ENCODE data around the gene ALDH3A2. TPM values are rescaled to one million over a fixed set of nuclear protein-coding genes. Genes with fewer than 3 reads are reported as not detected.

Gene ALDH3A2
- total and polyA plus RNA-seq, 4 donors = 63.3 to 165 (median 80.4) TPM

DNA sequence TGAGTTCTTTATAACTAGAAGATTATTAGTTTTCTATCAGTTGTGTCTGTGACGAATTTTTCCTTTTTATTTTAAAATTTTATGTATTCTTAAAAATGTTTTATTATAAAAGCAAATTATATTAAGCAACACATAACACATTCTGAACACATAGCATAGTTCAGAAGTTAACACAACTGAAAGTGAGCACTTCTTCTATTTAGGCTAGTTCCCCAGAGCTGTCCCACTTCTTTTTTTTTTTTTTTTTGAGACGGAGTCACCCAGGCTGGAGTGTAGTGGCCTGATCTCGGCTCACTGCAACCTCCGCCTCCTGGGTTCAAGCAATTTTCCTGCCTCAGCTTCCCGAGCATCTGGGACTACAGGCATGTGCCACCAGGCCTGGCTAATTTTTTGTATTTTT is 37.7 kb upstream of the ALDH3A2 start:
- WGBS = 85% methylated on average over 5 of the region's 5 CpGs
- H3K36me3 ChIP-seq (ENCODE audit: control insufficient read depth in 4 of 4, insufficient read depth in 3 of 4, low read depth in 1 of 4, low read length in 3 of 4) = peaks cover 0 to 5% (median 1%) of the 10 kb centered on the region in 4 donors
- no peak overlapping the region for H3K9ac ChIP-seq (ENCODE audit: low read depth in 1 of 2, low read length in 2 of 2)
- no peaks in the 10 kb centered on the region for H3K27me3 ChIP-seq (ENCODE audit: control insufficient read depth in 4 of 4, insufficient read depth in 4 of 4, low read length in 3 of 4)
- H3K4me1 ChIP-seq (ENCODE audit: control insufficient read depth in 4 of 4, insufficient read depth in 4 of 4, low read length in 3 of 4) = no peaks in the 10 kb centered on the region
- H3K9me3 ChIP-seq (ENCODE audit: control insufficient read depth in 4 of 4, low read length in 3 of 4) = no peaks in the 10 kb centered on the region
- H3K27ac ChIP-seq (ENCODE audit: low read depth in 1 of 2, low read length in 2 of 2) = no peak overlapping the region
- DNase-seq (ENCODE audit: low spot score) = no peak
- TF ChIP-seq TAF1 (conservative IDR thresholded peaks at IDR 0.05) = no peak
- TF ChIP-seq ZBTB33 (IDR thresholded peaks at IDR 0.05) = no peak
- no peak for TF ChIP-seq GABPA (IDR thresholded peaks at IDR 0.05 in 1 of 2, conservative IDR thresholded peaks at IDR 0.05 in 1 of 2)
- TF ChIP-seq, protein P1, sequence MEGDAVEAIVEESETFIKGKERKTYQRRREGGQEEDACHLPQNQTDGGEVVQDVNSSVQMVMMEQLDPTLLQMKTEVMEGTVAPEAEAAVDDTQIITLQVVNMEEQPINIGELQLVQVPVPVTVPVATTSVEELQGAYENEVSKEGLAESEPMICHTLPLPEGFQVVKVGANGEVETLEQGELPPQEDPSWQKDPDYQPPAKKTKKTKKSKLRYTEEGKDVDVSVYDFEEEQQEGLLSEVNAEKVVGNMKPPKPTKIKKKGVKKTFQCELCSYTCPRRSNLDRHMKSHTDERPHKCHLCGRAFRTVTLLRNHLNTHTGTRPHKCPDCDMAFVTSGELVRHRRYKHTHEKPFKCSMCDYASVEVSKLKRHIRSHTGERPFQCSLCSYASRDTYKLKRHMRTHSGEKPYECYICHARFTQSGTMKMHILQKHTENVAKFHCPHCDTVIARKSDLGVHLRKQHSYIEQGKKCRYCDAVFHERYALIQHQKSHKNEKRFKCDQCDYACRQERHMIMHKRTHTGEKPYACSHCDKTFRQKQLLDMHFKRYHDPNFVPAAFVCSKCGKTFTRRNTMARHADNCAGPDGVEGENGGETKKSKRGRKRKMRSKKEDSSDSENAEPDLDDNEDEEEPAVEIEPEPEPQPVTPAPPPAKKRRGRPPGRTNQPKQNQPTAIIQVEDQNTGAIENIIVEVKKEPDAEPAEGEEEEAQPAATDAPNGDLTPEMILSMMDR (IDR thresholded peaks at IDR 0.05; ENCODE audit: low read depth, low read length, missing input control) = no peak
- TF ChIP-seq SP1 (IDR thresholded peaks at IDR 0.05) = no peak
- TF ChIP-seq HNF4A (conservative IDR thresholded peaks at IDR 0.05) = no peak
- no peak for TF ChIP-seq FOXA2 (IDR thresholded peaks at IDR 0.05)
- TF ChIP-seq EGR1 (IDR thresholded peaks at IDR 0.05; ENCODE audit: low read depth in 2 of 2) = no peak
- TF ChIP-seq, protein P2, sequence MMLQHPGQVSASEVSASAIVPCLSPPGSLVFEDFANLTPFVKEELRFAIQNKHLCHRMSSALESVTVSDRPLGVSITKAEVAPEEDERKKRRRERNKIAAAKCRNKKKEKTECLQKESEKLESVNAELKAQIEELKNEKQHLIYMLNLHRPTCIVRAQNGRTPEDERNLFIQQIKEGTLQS (IDR thresholded peaks at IDR 0.05) = no peak
- TF ChIP-seq JUND (IDR thresholded peaks at IDR 0.05) = no peak
- no peak for TF ChIP-seq RXRA (IDR thresholded peaks at IDR 0.05)
- H3K4me3 ChIP-seq (ENCODE audit: low read depth in 1 of 3, low read length in 3 of 3) = no peak overlapping the region

GRCh38 chr17:19613979-19614378 is 34.6 kb upstream of the ALDH3A2 start:
- Histone ChIP-seq H3K27me3 (ENCODE audit: control insufficient read depth in 4 of 4, insufficient read depth in 4 of 4, low read length in 3 of 4) (no peaks in the 10 kb centered on the region), H3K9me3 (ENCODE audit: control insufficient read depth in 4 of 4, low read length in 3 of 4) (peaks cover 0 to 11% (median 4%) of the 10 kb centered on the region in 4 donors), H3K36me3 (ENCODE audit: control insufficient read depth in 4 of 4, insufficient read depth in 3 of 4, low read depth in 1 of 4, low read length in 3 of 4) (peaks cover 0 to 5% (median 1%) of the 10 kb centered on the region in 4 donors), H3K4me3 (ENCODE audit: low read depth in 1 of 3, low read length in 3 of 3) (no peak overlapping the region), H3K4me1 (ENCODE audit: control insufficient read depth in 4 of 4, insufficient read depth in 4 of 4, low read length in 3 of 4) (no peaks in the 10 kb centered on the region), H3K9ac (ENCODE audit: low read depth in 1 of 2, low read length in 2 of 2) (no peak overlapping the region), H3K27ac (ENCODE audit: low read depth in 1 of 2, low read length in 2 of 2) (no peak overlapping the region)
- WGBS = 93% methylated on average over 10 of the region's 10 CpGs
- DNase-seq (ENCODE audit: low spot score) = no peak
- no peak for TF ChIP-seq YY1 (IDR thresholded peaks at IDR 0.05)
- no peak for TF ChIP-seq HNF4G (IDR thresholded peaks at IDR 0.05)
- no peak for TF ChIP-seq JUND (IDR thresholded peaks at IDR 0.05)
- TF ChIP-seq GABPA (IDR thresholded peaks at IDR 0.05 in 1 of 2, conservative IDR thresholded peaks at IDR 0.05 in 1 of 2) = no peak
- TF ChIP-seq EGR1 (IDR thresholded peaks at IDR 0.05; ENCODE audit: low read depth in 2 of 2) = no peak
- TF ChIP-seq FOXA1 (IDR thresholded peaks at IDR 0.05) = no peak
- no peak for TF ChIP-seq MAX (IDR thresholded peaks at IDR 0.05)
- no peak for TF ChIP-seq RAD21 (IDR thresholded peaks at IDR 0.05)
- no peak for TF ChIP-seq NR2F2 (IDR thresholded peaks at IDR 0.05)
- no peak for TF ChIP-seq RXRA (IDR thresholded peaks at IDR 0.05)
- TF ChIP-seq REST (IDR thresholded peaks at IDR 0.05) = no peak
- TF ChIP-seq, protein P1 (IDR thresholded peaks at IDR 0.05; ENCODE audit: low read depth, low read length, missing input control) = no peak
- no peak for TF ChIP-seq ZBTB33 (IDR thresholded peaks at IDR 0.05)
- TF ChIP-seq HNF4A (conservative IDR thresholded peaks at IDR 0.05) = no peak
- no peak for TF ChIP-seq SP1 (IDR thresholded peaks at IDR 0.05)
- TF ChIP-seq FOXA2 (IDR thresholded peaks at IDR 0.05) = no peak
- no peak for TF ChIP-seq TAF1 (conservative IDR thresholded peaks at IDR 0.05)
- TF ChIP-seq, protein P2 (IDR thresholded peaks at IDR 0.05) = no peak

Data from liver (tissue), 9 donors.